SK-N-SH treated with all-trans-retinoic acid at 6 μM for 48 hours (cell line): Measurements from ENCODE around the gene TOP2A.
"Not testable (repeated sequence)": the region's sequence is repeated elsewhere in the genome, so short reads cannot be mapped to it uniquely, and the experiment has no call there.

Source experiments
- ATAC-seq: fragments of 200-7000 bp; cut with Tn5 transposase; 3 replicates; pipeline ENCODE4 v1.9.1; 2020; ENCODE audit warnings: mild to moderate bottlenecking, moderate library complexity
- ARNTL ChIP-seq: fragments of 450-650 bp; formaldehyde crosslinking; IDR thresholded peaks from 2 replicates; pipeline ENCODE4 v1.5.0; 2020; ENCODE audit warnings: low read depth, mild to moderate bottlenecking, moderate library complexity, borderline replicate concordance
- BACH2 ChIP-seq: fragments of 250-450 bp; sonication (Bioruptor Pico); IDR thresholded peaks from 2 replicates; pipeline ENCODE4 v1.9.0; 2021; ENCODE audit warnings: mild to moderate bottlenecking, borderline replicate concordance
- CSDC2 ChIP-seq: fragments of 250-450 bp; sonication (Bioruptor Pico); IDR thresholded peaks from 2 replicates; pipeline ENCODE4 v1.5.0; 2020; ENCODE audit warnings: mild to moderate bottlenecking, moderate library complexity
- ESRRG ChIP-seq: fragments of 250-450 bp; sonication (Bioruptor Pico); IDR thresholded peaks from 2 replicates; pipeline ENCODE4 v1.6.1; 2021; ENCODE audit warnings: mild to moderate bottlenecking
- GLIS3 ChIP-seq: fragments of 250-450 bp; sonication (Bioruptor Pico); IDR thresholded peaks from 2 replicates; pipeline ENCODE4 v1.5.0; 2020; ENCODE audit warnings: mild to moderate bottlenecking, moderate library complexity
- ISL1 ChIP-seq: fragments of 250-450 bp; sonication (Bioruptor Pico); IDR thresholded peaks from 2 replicates; pipeline ENCODE4 v2.1.2; 2022; ENCODE audit warnings: mild to moderate bottlenecking, moderate library complexity
- OSR1 ChIP-seq: fragments of 250-450 bp; sonication (Bioruptor Pico); IDR thresholded peaks from 2 replicates; pipeline ENCODE4 v1.8.0; 2022; ENCODE audit warnings: moderate library complexity, mild to moderate bottlenecking, inconsistent platforms
- RARB ChIP-seq: fragments of 250-450 bp; sonication (Bioruptor Pico); IDR thresholded peaks from 2 replicates; pipeline ENCODE4 v1.8.0; 2021; ENCODE audit warnings: mild to moderate bottlenecking, moderate library complexity
- SNAI2 ChIP-seq: fragments of 250-450 bp; sonication (Bioruptor Pico); IDR thresholded peaks from 2 replicates; pipeline ENCODE4 v1.5.0; 2020; ENCODE audit warnings: mild to moderate bottlenecking, moderate library complexity
- TCF4 ChIP-seq: fragments of 250-450 bp; sonication (Bioruptor Pico); IDR thresholded peaks from 2 replicates; pipeline ENCODE4 v1.8.0; 2021; ENCODE audit warnings: mild to moderate bottlenecking, moderate library complexity, borderline replicate concordance
- ZC3H10 ChIP-seq: fragments of 250-450 bp; sonication (Bioruptor Pico); IDR thresholded peaks from 2 replicates; pipeline ENCODE4 v1.5.1; 2021; ENCODE audit warnings: mild to moderate bottlenecking, moderate library complexity
- ZFP3 ChIP-seq: fragments of 250-450 bp; sonication (Bioruptor Pico); IDR thresholded peaks from 2 replicates; pipeline ENCODE4 v1.5.0; 2020; ENCODE audit warnings: mild to moderate bottlenecking, moderate library complexity
- ZNF565 ChIP-seq: fragments of 450-650 bp; formaldehyde crosslinking; conservative IDR thresholded peaks from 2 replicates; pipeline ENCODE4 v1.5.0; 2020; ENCODE audit warnings: low read depth, mild to moderate bottlenecking, moderate library complexity
- ZNF70 ChIP-seq: fragments of 450-650 bp; formaldehyde crosslinking; IDR thresholded peaks from 2 replicates; pipeline ENCODE4 v1.5.0; 2020; ENCODE audit warnings: mild to moderate bottlenecking, moderate library complexity
- ZNF8 ChIP-seq: fragments of 450-650 bp; formaldehyde crosslinking; IDR thresholded peaks from 2 replicates; pipeline ENCODE4 v1.5.0; 2020; ENCODE audit warnings: mild to moderate bottlenecking, moderate library complexity
- TF ChIP-seq, protein P1 (sequence below): fragments of 250-450 bp; sonication (Bioruptor Pico); IDR thresholded peaks from 2 replicates; pipeline ENCODE4 v1.5.0; 2020; ENCODE audit warnings: mild to moderate bottlenecking, moderate library complexity
- TF ChIP-seq, protein P2 (sequence below): fragments of 250-450 bp; sonication (Bioruptor Pico); IDR thresholded peaks from 2 replicates; pipeline ENCODE4 v1.5.1; 2021; ENCODE audit warnings: mild to moderate bottlenecking, moderate library complexity
- TF ChIP-seq, protein P3 (sequence below): fragments of 250-450 bp; sonication (Bioruptor Pico); IDR thresholded peaks from 2 replicates; pipeline ENCODE4 v1.8.0; 2021; ENCODE audit warnings: low read depth, mild to moderate bottlenecking, moderate library complexity, borderline replicate concordance
- TF ChIP-seq, protein P4 (sequence below): fragments of 250-450 bp; sonication (Bioruptor Pico); IDR thresholded peaks from 2 replicates; pipeline ENCODE4 v1.5.1; 2020; ENCODE audit warnings: low read depth, mild to moderate bottlenecking, moderate library complexity
- TF ChIP-seq, protein P5 (sequence below): fragments of 250-450 bp; sonication (Bioruptor Pico); IDR thresholded peaks from 2 replicates; pipeline ENCODE4 v1.8.0; 2020; ENCODE audit warnings: mild to moderate bottlenecking, moderate library complexity, borderline replicate concordance

TOP2A gene

DNA sequence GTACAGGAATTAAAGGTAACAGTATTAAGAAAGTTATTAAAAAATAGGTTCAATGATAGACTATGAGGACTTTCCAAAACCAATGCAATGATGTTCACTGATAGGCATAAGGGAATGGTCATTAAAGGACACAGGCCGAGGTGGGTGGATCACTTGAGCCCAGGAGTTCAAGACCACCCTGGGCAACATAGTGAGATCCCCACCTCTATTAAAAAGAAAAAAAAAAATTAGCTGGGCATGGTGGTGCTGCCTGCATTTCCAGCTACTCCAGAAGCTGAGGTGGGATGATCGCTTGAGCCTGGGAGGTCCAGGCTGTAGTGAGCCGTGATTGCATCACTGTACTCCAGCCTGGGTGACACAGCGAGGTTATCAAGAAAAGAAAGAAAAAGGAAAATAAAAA is 5.9 kb downstream of the TOP2A start:
- TF ChIP-seq GLIS3 (no peak), BACH2 (CRISPR knock-in tag) (no peak), ZFP3 (CRISPR knock-in tag) (no peak), ISL1 (CRISPR knock-in tag) (no peak), SNAI2 (CRISPR knock-in tag) (no peak), ARNTL (no peak)
- ATAC-seq = no peak

DNA sequence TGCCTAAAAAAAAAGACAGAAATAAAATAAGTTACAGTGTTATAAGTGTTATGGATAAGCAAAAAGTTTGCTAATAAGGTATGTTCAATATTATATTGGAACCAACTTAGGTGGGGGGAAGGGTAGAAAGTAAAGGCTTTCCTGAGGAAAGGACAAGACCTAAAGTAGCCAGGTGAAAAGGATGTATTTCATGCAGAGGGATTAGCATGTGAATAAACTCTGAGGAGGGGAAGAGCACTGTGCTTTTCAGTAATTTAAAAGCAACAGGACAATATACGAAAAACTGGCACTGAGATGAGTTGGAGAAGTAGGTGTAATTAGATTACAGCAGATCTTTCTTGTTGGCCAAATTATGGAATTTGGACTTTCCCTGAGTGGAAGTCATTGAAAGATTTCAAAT is 7.6 kb downstream of the TOP2A start:
- no peak for ATAC-seq
- TF ChIP-seq, protein P1, sequence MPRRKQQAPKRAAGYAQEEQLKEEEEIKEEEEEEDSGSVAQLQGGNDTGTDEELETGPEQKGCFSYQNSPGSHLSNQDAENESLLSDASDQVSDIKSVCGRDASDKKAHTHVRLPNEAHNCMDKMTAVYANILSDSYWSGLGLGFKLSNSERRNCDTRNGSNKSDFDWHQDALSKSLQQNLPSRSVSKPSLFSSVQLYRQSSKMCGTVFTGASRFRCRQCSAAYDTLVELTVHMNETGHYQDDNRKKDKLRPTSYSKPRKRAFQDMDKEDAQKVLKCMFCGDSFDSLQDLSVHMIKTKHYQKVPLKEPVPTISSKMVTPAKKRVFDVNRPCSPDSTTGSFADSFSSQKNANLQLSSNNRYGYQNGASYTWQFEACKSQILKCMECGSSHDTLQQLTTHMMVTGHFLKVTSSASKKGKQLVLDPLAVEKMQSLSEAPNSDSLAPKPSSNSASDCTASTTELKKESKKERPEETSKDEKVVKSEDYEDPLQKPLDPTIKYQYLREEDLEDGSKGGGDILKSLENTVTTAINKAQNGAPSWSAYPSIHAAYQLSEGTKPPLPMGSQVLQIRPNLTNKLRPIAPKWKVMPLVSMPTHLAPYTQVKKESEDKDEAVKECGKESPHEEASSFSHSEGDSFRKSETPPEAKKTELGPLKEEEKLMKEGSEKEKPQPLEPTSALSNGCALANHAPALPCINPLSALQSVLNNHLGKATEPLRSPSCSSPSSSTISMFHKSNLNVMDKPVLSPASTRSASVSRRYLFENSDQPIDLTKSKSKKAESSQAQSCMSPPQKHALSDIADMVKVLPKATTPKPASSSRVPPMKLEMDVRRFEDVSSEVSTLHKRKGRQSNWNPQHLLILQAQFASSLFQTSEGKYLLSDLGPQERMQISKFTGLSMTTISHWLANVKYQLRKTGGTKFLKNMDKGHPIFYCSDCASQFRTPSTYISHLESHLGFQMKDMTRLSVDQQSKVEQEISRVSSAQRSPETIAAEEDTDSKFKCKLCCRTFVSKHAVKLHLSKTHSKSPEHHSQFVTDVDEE (CRISPR knock-in tag) = no peak
- no peak for TF ChIP-seq ZNF565 (CRISPR knock-in tag)
- TF ChIP-seq ZC3H10 (CRISPR knock-in tag) = no peak
- no peak for TF ChIP-seq ARNTL
- TF ChIP-seq, protein P2, sequence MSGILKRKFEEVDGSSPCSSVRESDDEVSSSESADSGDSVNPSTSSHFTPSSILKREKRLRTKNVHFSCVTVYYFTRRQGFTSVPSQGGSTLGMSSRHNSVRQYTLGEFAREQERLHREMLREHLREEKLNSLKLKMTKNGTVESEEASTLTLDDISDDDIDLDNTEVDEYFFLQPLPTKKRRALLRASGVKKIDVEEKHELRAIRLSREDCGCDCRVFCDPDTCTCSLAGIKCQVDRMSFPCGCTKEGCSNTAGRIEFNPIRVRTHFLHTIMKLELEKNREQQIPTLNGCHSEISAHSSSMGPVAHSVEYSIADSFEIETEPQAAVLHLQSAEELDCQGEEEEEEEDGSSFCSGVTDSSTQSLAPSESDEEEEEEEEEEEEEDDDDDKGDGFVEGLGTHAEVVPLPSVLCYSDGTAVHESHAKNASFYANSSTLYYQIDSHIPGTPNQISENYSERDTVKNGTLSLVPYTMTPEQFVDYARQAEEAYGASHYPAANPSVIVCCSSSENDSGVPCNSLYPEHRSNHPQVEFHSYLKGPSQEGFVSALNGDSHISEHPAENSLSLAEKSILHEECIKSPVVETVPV (CRISPR knock-in tag) = no peak
- no peak for TF ChIP-seq OSR1 (CRISPR knock-in tag)
- no peak for TF ChIP-seq ESRRG (CRISPR knock-in tag)
- TF ChIP-seq GLIS3 = no peak
- TF ChIP-seq CSDC2 (CRISPR knock-in tag) = no peak
- no peak for TF ChIP-seq ZNF70 (CRISPR knock-in tag)
- no peak for TF ChIP-seq RARB (CRISPR knock-in tag)

DNA sequence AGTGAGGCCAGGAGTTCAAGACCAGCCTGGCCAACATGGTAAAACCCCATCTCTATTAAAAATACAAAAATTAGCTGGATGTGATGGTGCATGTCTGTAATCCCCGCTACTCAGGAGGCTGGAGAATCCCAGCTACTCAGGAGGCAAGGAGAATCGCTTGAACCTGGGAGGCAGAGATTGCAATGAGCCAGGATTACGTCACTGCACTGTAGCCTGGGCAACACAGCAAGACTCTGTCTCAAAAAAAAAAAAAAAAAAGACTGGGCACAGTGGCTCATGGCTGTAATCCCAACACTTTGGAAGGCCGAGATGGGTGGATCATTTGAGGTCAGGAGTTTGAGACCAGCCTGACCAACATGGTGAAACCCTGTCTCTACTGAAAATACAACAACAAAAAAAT is 8.2 kb downstream of the TOP2A start:
- not testable (repeated sequence) for ATAC-seq

DNA sequence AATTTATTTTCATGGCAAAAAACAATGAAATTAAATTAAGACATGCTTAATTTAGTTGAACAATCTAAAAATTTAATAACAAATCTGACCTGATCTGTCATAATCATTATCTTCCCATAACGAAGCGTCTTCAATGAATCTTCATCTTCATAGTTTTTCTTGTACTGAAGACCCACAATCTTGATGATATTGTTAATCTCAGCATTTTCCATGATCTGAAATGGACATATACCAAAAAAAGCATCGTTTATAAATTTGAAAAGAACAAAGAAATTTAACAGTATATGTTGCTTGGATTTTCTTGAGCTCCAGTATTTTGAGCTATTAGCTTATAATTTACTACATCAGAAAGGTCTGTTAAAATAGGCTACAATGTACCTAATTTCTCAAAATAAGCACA is 10.2 kb downstream of the TOP2A start:
- no peak for ATAC-seq
- TF ChIP-seq OSR1 (CRISPR knock-in tag) (no peak), SNAI2 (CRISPR knock-in tag) (no peak), ZNF70 (CRISPR knock-in tag) (no peak), ZC3H10 (CRISPR knock-in tag) (no peak), ZNF8 (no peak), TCF4 (CRISPR knock-in tag) (no peak), CSDC2 (CRISPR knock-in tag) (no peak)
- TF ChIP-seq, protein P3, sequence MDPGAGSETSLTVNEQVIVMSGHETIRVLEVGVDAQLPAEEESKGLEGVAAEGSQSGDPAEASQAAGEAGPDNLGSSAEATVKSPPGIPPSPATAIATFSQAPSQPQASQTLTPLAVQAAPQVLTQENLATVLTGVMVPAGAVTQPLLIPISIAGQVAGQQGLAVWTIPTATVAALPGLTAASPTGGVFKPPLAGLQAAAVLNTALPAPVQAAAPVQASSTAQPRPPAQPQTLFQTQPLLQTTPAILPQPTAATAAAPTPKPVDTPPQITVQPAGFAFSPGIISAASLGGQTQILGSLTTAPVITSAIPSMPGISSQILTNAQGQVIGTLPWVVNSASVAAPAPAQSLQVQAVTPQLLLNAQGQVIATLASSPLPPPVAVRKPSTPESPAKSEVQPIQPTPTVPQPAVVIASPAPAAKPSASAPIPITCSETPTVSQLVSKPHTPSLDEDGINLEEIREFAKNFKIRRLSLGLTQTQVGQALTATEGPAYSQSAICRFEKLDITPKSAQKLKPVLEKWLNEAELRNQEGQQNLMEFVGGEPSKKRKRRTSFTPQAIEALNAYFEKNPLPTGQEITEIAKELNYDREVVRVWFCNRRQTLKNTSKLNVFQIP (CRISPR knock-in tag) = no peak
- TF ChIP-seq, protein P4, sequence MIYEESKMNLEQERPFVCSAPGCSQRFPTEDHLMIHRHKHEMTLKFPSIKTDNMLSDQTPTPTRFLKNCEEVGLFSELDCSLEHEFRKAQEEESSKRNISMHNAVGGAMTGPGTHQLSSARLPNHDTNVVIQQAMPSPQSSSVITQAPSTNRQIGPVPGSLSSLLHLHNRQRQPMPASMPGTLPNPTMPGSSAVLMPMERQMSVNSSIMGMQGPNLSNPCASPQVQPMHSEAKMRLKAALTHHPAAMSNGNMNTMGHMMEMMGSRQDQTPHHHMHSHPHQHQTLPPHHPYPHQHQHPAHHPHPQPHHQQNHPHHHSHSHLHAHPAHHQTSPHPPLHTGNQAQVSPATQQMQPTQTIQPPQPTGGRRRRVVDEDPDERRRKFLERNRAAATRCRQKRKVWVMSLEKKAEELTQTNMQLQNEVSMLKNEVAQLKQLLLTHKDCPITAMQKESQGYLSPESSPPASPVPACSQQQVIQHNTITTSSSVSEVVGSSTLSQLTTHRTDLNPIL = no peak
- TF ChIP-seq, protein P2 (CRISPR knock-in tag) = no peak
- TF ChIP-seq, protein P1 (CRISPR knock-in tag) = no peak
- TF ChIP-seq, protein P5, sequence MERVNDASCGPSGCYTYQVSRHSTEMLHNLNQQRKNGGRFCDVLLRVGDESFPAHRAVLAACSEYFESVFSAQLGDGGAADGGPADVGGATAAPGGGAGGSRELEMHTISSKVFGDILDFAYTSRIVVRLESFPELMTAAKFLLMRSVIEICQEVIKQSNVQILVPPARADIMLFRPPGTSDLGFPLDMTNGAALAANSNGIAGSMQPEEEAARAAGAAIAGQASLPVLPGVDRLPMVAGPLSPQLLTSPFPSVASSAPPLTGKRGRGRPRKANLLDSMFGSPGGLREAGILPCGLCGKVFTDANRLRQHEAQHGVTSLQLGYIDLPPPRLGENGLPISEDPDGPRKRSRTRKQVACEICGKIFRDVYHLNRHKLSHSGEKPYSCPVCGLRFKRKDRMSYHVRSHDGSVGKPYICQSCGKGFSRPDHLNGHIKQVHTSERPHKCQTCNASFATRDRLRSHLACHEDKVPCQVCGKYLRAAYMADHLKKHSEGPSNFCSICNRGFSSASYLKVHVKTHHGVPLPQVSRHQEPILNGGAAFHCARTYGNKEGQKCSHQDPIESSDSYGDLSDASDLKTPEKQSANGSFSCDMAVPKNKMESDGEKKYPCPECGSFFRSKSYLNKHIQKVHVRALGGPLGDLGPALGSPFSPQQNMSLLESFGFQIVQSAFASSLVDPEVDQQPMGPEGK (CRISPR knock-in tag) = no peak
